GM19397 (cell line): ENCODE results near the gene ADCY5.

Experiments
- ATAC-seq: cut with Tn5 transposase; IDR thresholded peaks from one replicate; pipeline ENCODE4 v1.9.1; 2021; ENCODE audit warnings: mild to moderate bottlenecking, moderate library complexity; ENCODE audit not compliant: unreplicated experiment

The ADCY5 gene

DNA sequence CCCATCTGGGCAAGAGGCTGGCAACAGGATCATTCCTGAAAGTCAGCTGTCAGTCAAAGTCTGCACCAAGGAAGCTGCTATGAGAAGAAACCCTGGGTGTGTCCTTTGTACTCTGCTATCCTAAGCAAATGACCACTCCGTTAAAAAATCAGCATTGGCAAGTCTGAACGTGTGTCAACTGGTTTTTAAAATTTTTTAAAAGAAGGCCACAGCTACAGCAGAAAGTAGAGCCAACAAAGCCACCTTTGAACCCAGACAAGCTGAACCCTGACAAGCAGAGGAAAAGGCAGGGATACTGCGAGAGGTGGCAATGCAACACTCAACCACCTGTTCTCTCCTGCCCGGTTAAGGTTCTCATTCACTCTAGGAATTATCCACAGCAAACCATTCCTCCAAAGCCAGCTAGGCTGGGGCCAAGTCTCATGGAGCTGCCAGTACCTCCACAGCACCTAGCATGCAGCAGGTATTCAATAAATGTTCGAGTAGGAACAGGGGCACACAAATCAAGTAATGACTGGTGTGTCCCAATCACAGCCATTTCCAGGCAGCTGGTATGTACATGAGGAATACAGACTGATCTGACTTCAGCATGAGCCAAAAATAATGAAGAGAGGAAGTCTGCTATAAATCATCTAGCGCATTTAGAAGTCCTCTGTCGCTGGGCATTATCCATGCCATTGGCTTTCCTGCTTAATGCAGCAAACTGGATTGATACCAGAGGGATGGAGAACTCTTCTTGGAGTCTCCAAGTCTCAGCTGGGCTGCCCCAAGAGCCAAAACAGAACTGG lies 76.0 kb downstream of the ADCY5 start:
- no peak for ATAC-seq

DNA sequence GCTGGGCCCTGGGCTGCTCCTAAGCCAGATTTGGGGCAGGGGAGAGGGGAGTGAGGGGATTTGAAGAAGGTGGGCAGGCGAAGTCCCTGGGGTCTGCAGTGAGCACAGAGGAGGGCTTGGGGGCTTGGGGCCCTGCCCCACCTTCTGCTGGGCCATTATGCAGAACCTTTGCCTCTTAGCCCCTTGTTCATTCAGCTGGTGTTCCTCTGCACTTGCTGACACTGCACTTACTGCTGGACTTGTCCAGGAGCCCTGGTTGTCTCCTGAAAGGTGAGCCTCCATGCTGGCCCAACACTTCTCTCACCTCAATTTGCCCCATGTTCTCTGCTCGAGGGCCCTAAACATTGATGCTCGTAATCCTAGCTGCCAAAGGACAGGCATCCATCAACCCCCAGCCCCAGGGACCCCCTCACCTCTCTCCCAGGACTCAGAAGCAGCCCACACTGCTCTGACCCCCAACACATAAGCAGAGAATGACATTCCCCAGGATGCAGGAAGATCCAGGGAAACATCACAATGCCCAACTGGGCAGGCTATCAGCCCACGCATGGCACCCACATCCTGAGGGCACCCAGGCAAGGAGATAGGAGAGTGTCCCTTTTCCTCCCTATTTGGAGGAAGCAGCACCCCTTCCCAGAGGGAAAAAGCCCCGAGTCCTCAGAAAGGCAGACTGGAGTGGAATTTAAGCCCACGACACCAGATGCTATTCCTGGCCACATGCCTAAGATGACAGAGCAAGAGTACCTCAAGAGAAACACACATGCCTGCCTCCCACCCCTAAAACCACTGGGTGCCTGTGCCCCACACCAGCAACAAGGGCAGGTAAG lies 76.8 kb downstream of the ADCY5 start:
- ATAC-seq: no peak

DNA sequence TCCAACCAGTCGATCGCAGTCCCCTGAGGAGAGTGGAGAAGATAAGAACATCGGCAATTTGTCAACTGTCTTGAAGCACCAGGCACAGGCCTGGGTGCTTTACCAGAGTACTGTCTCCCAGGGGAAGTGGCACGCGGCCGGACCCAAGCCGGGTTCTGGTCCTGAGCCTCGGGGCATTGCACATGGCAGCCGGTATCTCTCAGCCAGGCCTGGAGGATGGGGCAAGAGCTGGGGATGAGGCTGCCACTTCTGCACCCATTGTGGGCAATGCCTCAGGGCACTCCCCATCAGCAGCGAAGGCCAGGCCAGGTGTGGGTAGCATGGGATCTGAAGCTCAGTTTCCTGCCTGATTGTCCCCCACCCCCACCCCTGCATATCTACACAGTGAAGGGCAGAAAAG lies 77.5 kb downstream of the ADCY5 start:
- no peak for ATAC-seq

DNA sequence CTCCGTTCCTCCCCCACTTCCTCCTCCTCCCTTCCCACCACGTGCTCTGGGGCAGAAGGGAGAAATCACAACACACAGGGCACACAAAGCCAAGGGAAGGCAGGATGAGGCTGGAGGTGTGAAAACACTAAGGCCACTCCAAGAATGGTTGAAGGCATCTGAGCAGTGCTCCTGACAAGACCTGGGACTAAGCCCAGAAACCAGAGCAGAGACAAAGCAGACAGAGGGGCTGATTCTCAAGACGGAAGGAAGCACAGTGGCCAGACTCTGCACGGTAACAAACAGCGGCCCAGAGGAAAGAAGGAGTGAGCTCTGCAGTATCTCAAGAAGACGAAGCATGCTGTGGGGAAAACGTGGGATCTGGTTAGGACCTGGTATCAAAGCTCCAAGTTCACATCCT lies 78.1 kb downstream of the ADCY5 start:
- ATAC-seq: no peak

DNA sequence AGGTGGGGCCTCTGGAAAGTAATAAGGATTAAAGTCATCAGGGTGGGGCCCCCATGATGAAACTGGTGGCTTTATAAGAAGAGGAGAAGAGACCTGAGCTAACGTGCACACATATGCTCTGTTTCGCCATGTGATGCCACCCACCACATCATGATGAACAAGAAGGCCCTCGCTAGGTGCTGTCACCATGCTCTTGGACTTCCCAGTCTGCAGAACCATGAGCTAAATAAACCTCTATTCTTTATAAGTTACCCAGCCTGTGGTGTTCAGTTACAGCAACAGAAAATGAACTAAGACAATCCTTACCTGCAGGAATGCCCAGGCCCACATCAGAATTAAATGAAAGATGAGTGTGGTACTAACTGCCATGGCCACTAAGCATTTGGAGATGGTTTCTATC lies 79.8 kb downstream of the ADCY5 start:
- no peak for ATAC-seq

DNA sequence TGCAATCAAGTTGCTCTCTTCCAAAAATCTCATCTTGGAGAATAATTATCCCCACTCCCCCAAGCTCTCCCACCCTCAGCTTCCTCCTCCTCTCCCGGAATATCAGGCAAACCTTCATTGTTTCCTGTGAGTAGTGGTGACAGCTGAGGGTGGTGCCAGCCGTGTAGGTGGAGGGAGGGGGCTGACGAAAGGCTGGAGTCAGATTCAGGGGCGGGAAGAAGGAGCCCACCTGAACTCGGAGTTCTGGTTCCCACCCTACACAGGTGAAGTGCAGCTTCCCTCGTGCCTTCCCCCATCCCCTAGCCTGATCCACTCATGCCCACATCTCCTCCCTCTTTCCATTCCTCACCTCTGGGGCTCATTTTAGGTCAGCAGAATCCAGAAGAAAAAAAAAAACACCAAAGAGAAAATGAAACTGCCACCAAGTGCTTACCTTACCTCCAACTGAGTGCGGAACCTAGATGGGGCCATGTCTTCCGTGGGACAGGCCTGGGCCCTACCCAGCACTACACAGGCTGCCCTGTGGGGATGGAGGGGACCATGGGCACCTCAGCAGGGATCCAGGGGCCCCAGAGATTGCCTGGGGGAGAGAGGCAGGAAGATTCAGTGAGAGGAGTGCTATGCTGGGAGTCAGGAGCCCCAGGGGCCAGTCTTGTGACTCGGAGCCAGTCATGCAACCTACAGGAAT lies 81.3 kb downstream of the ADCY5 start:
- ATAC-seq: no peak

DNA sequence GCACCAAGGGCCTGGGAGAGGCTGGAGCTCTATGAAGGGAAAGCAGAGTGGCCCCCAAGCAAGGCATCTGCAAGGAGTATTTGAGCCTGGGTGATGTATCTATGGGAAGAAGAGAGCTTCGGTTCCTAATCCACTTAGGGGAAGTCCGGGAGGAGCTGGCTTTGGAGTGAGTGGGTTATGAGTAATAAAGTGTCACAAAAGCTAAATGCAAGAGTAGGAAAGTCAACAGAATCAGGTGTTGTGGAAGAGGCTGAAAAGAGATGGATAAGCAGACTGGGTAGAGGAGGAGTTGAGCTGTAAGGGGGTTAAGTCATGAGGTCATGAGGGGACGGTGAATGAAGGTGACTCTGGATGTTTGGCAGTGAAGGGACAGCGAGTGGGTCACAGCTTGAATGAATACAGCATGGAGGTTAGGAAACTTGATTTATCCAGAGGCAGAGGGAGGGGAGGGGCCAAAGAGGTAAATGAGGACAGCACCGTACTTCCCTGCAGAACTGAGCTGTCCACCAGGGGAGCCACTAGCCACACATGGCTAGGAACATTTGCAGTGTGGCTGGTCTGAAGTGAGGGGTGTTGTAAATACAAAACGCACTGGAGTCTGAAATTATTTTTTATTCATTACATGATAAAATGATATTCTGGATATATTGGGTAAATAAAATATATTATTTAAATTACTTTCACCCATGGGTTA lies 83.3 kb downstream of the ADCY5 start:
- ATAC-seq: no peak

DNA sequence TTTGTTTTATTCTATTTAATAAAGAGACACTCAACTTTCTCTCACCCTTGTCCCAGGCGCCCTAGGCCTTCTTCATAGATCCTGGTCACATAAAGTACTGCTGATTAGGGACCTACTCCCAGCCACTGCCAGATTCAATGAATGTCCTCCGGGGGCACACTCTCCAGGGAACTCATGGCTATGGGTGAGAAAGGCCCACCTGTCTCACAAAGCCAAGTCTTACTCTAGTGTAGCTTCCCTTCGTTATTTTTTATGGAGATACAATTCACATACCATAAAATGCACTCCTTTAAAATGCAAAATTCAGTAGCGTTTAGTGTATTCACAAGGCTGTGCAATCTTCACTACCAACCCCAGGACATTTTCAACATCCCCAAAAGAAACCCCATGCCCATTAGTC lies 87.8 kb downstream of the ADCY5 start:
- ATAC-seq: no peak

DNA sequence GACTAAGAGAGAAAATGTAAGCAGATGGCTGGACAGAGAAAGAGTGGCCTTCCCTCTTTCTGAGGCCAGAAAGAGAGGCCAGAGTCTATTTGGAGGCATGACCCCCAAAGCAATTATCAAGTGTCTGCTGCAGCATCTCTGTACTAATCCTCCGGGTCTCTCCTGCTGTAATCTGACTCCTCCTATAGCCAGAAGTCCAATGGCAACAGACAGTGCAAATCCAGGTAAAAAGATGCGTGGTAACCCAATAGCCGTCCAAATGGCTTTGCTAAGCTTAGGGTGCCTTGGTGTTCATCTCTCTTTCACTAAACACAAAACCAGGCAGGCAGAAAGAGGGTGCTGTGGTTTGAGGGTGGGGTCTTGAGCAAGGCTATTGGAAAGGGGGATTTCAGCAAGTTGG lies 91.6 kb downstream of the ADCY5 start:
- no peak for ATAC-seq

DNA sequence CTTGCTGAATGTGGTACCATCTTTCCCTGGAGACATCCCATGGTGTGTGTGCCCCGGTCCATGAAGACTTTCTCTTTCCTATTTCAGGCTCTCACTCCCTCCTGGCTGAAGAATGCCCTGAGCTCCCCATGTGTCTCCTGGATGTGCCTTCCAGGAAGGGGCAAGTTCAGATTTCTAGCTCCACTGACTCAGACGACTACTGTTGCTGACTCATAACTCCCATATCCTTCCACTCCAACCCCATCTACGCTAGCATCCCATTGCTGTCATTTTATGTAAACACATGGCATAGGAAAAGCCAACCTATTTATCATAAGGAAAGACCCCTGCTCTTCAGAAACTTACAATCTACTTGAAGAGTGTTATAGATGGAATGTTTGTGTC lies 95.0 kb downstream of the ADCY5 start:
- ATAC-seq: no peak

DNA sequence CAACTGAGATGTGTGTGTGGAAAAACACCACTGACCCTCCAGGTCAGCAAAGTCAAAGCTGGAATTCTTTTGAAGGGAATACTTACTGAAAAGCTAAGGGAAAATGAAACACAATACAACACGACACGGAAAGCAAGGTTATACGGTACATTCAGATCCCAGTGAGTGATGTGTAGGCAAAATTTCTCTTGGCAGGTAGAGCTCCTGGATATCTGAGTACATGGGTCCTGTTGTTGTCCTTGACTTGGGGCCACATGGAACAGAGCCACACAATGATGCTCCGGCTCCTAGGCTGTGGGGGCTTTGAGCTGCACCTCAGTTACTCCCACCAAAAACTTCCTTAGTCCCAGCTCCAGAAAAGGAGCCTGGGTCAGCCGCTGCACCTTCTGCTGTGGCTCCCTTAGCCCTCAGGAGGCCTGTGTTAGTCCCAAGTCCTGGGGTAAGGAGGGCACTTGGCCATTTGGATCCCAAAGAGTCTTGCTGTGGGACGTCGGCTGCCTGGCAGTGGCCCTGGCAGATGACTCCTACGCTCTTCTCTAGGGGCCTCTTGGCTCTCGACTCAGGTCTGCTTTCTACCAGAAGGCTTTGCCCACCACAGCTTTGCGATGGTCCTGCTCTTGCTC lies 95.6 kb downstream of the ADCY5 start:
- no peak for ATAC-seq

DNA sequence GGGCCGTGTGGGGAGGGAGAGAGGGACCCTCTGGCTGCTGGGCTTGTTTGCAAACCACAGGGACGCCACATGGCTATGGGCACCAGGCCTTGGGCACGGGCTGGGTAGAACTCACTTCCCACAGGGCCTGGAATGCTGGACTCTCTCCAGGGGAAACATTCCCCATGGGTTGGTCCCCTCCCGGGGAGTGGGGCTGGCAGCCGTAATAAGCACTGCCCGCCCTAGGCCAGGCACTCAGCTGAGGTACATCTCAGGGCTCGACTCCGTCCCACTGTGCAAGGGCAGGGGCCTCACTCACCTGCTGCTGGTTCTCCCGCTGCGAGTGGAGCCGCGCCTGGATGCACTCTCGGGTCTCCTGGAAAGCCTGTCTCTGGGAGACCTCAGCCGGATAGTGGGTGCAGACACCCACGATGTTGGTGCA lies 96.7 kb downstream of the ADCY5 start:
- no peak for ATAC-seq

DNA sequence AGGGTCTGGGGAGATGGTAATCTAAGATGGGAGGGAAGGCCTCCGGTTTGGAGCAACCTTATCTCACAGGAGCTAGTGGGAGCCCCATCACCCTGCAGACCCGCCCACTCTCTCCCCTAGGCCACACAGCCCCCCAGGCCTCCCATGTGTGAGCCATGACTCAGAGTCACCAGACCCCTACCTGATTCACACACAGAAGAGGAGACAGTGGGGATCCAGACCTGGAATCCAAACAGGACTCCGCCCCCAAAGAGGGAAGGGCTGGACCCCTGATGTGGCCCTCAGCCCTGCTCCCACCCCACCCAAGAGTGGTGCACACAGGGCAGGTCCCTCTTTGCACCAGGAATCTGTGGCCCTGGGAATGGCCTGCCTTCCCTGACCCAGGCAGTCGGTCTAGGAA lies 97.4 kb downstream of the ADCY5 start:
- no peak for ATAC-seq

DNA sequence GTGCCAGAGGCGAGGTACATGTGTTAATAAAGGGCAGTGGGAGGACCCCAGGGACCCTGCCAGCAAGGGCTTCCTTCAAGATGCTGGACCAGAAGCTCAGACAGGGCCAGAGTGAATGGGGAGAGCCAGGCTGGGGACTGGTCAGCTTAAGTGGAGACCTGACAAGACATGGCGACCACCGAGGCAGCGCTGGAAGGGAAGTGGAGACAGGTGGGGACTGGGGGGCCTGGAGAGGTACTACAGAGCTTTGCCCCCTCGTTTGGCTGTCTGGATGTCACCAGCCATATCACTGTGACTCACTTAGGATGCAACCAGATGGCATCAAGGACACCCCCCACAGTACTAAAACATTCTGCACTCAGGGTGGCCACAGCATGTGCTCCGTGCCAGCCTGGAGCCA lies 97.9 kb downstream of the ADCY5 start:
- ATAC-seq: no peak

DNA sequence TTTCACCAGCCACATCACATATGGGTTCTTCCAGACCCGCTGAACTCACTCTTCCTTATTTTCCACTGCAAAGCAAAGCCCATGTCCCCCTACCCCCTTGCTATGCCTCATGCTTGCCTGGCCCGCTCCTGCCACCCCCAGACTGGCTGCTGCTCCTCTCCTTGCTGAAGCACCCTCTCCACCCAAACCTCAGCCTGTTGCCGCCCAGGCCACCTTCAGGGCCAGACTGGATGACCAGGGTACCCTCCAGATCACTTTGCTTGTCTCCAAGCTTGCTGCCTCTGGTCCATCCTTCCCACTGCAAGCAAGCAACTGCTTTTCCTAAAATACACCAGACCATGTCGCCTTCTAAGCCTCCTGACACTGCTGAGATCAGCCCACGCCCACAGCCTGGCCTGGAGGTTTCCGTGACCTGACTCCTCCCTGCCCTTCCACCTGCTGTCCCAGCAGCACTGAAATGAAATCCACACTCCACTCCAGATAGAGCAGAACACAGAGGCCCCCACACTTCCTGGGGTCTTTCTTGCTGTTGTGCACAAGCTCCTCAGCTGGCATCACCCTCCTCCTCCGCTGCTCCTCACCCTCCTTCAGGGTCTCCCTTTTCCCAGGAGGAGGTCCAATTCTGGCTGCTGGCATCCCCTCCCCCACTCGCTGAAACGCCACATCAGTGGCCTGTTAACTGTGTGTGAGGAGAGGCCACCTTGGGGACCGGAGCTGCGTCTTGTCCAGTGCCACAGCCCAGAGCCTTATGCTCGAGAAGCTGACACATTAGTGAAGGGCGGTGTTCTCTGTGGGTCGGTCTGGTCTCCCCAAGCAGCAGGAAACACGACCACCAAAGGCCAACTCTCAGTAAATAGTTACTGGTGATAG lies 99.1 kb downstream of the ADCY5 start:
- ATAC-seq: no peak

DNA sequence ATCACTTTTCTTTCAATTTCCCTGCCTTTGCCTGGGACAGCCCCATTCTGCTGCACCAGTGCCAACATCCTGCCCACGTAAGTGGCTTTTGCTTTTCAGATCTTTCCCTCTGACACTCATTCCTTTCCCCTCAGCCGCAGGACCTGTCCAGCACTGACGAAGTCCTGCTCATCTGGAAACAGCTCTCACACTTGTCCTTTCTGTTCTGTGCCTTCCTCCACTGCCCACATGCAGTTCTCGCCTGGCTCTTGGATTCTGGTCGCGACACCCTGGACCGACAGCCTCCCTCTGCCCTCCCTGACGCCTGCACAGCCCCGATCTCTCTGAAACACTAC lies 99.7 kb downstream of the ADCY5 start:
- no peak for ATAC-seq

DNA sequence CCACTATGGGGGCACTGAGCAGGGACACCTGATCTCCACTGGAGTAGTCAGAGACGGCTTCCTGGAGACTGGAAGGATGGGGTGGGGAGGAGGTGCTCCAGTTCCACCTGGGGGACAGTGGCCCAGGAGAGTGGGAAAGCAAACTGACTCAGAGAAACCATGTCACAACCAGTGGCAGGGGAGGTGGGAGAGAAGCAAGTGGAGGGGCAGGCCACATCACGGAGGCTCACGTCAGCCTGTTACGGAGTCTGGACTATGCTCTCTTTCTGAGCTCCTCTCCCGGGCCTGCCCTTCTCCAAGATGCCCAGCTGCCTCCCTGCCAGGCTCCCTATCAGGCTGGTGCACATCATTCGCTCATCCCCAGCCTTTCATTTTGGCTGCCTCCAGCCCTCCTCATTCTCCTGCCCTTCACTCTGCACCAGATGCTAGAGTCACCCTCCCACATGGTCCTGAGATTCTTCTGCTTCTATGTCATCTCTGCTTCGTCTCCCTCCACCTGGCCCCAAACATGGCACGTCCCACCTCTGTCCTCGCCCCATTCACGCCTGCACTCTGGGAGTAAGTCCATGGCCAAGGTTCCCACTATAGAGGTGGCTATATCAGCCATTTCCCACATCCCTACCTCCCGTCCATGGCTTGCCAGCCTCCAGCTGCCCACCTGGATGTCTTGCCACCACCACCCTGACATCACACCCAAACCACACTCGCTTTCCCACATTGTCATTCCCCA lies 100.3 kb downstream of the ADCY5 start:
- ATAC-seq: no peak

DNA sequence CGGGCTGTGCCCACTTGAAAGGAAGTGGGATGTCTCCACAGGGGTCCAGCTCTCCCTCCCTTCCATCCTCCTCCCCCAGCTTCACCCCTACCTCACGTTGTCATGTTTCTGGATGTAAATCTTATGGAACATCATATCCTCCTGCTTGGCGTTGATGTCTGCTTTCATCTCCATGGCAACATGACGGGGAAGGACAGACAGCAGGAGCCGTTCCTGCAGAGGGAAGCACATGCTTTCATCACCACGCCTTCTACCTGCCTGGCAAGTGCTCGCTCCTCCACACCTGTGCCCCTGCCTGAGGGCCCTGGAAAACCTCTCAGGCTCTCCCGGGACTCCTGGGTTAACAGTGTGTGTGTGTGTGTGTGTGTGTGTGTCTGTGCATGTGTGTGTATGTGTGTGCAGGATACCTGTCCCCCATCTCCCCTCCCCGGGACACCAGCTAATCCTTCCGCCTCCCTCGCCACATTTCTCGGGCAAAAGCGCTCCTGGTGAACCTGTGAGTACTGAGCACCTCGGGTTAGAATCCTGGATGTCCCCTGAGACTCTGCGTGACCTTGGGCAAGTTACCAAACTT lies 101.1 kb downstream of the ADCY5 start:
- ATAC-seq: no peak

DNA sequence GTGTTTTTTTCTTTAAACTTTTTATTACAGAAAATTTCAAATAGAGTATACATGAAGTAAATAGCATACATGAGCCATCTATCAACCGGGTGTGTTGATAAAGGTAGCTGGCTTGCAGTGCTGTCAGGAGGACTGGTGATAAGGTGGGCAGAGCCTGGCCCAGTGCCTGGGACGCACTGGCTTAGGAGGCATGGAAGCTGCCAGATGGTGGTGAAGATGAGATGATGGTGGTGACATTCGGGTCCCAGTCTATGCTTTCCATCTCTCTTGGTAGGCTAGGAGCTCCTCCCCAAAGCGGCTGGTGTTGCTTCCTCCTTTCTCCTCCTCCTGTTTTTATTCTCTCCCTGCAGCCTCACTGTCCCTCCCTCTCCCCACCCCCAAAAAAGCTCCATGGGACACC lies 101.7 kb downstream of the ADCY5 start:
- no peak for ATAC-seq
